ENCODE results near the gene ADCY3. TPM values are rescaled to one million over a fixed set of nuclear protein-coding genes. Genes with fewer than 3 reads are reported as not detected.

Gene ADCY3
- total and polyA plus RNA-seq, 2 experiments from 2014 or later: 9.1 to 47.4 TPM

- Histone ChIP-seq H3K9me3 (ENCODE audit: low read depth) (no peaks in the 10 kb centered on the region), H3K27ac (no peak overlapping the region), H3F3A (ENCODE audit: insufficient read depth) (no peaks in the 10 kb centered on the region), H3K9ac (peak overlapping the region; percentile 47), H3K4me1 (ENCODE audit: insufficient read depth) (0 out of 2 replicates have a peak, but pooled peaks cover 12% of the 10 kb centered on the region), H3K9me2 (ENCODE audit: insufficient read depth) (no peaks in the 10 kb centered on the region), H3K4me2 (ENCODE audit: unreplicated experiment) (peak overlapping the region; percentile 58), H3K27me3 (replicated peaks; ENCODE audit: insufficient read depth) (no peaks in the 10 kb centered on the region), H3K4me3 (peak overlapping the region; percentile 20; the same call in 1 of the 2 replicates), H3K36me3 (ENCODE audit: low read depth) (no peaks in the 10 kb centered on the region), H3K79me2 (ENCODE audit: insufficient read depth) (no peaks in the 10 kb centered on the region), H4K20me1 (ENCODE audit: insufficient read depth) (no peaks in the 10 kb centered on the region), H2AFZ (peak overlapping the region; percentile 89)
- in situ Hi-C loops (cut with MboI): no loop called here
- no peak for TF ChIP-seq EZH2 (IDR thresholded peaks at IDR 0.05; ENCODE audit: insufficient read depth, poor library complexity, severe bottlenecking)
- TF ChIP-seq EZH2phosphoT487 (IDR thresholded peaks at IDR 0.05; ENCODE audit: insufficient read depth, low read depth): no peak
- peak; percentile 79 for DNase-seq
- 9 to 15% methylated on average over 28 to 33 of the region's 33 CpGs for WGBS, 2 experiments (ENCODE audit: low coverage in 1 of 2, low lambda C conversion rate in 2 of 2, missing lambda C conversion rate in 2 of 2)
Measured at GRCh38 chr2:24926602-24927252, 6.7 kb upstream of the ADCY3 start.

GRCh38 chr2:24926220-24926601 is 6.2 kb upstream of the ADCY3 start:
- H4K20me1 ChIP-seq (ENCODE audit: insufficient read depth): no peaks in the 10 kb centered on the region
- no peak overlapping the region for H3K27ac ChIP-seq
- H3K36me3 ChIP-seq (ENCODE audit: low read depth): no peaks in the 10 kb centered on the region
- H3K9ac ChIP-seq: peak overlapping the region; percentile 47
- 0 out of 2 replicates have a peak overlapping the region, but pooled peaks have one; percentile 20 for H3K4me3 ChIP-seq
- H3K27me3 ChIP-seq (replicated peaks; ENCODE audit: insufficient read depth): no peaks in the 10 kb centered on the region
- peak overlapping the region; percentile 89 for H2AFZ ChIP-seq
- 89 to 90% methylated on average over 10 to 14 of the region's 14 CpGs for WGBS, 2 experiments (ENCODE audit: low coverage in 1 of 2, low lambda C conversion rate in 2 of 2, missing lambda C conversion rate in 2 of 2)
- H3K9me3 ChIP-seq (ENCODE audit: low read depth): no peaks in the 10 kb centered on the region
- peak overlapping the region; percentile 58 for H3K4me2 ChIP-seq (ENCODE audit: unreplicated experiment)
- no peaks in the 10 kb centered on the region for H3F3A ChIP-seq (ENCODE audit: insufficient read depth)
- TF ChIP-seq EZH2 (IDR thresholded peaks at IDR 0.05; ENCODE audit: insufficient read depth, poor library complexity, severe bottlenecking): no peak
- no peak for TF ChIP-seq EZH2phosphoT487 (IDR thresholded peaks at IDR 0.05; ENCODE audit: insufficient read depth, low read depth)
- H3K79me2 ChIP-seq (ENCODE audit: insufficient read depth): no peaks in the 10 kb centered on the region
- in situ Hi-C loops (cut with MboI): no loop called here
- H3K4me1 ChIP-seq (ENCODE audit: insufficient read depth): 0 out of 2 replicates have a peak, but pooled peaks cover 12% of the 10 kb centered on the region
- DNase-seq: no peak
- H3K9me2 ChIP-seq (ENCODE audit: insufficient read depth): no peaks in the 10 kb centered on the region

GRCh38 chr2:24925815-24926214 is 5.8 kb upstream of the ADCY3 start:
- no peaks in the 10 kb centered on the region for H3K9me3 ChIP-seq (ENCODE audit: low read depth)
- H3K4me1 ChIP-seq (ENCODE audit: insufficient read depth): 0 out of 2 replicates have a peak, but pooled peaks cover 8% of the 10 kb centered on the region
- TF ChIP-seq EZH2 (IDR thresholded peaks at IDR 0.05; ENCODE audit: insufficient read depth, poor library complexity, severe bottlenecking): no peak
- no peak for TF ChIP-seq EZH2phosphoT487 (IDR thresholded peaks at IDR 0.05; ENCODE audit: insufficient read depth, low read depth)
- H3K36me3 ChIP-seq (ENCODE audit: low read depth): no peaks in the 10 kb centered on the region
- H3K4me2 ChIP-seq (ENCODE audit: unreplicated experiment): no peak overlapping the region
- no peaks in the 10 kb centered on the region for H3K79me2 ChIP-seq (ENCODE audit: insufficient read depth)
- H3K9me2 ChIP-seq (ENCODE audit: insufficient read depth): no peaks in the 10 kb centered on the region
- WGBS, 2 experiments (ENCODE audit: low coverage in 1 of 2, low lambda C conversion rate in 2 of 2, missing lambda C conversion rate in 2 of 2): 98 to 99% methylated on average over 10 of the region's 10 CpGs
- no peak overlapping the region for H3K4me3 ChIP-seq
- H4K20me1 ChIP-seq (ENCODE audit: insufficient read depth): no peaks in the 10 kb centered on the region
- H3K27me3 ChIP-seq (replicated peaks; ENCODE audit: insufficient read depth): no peaks in the 10 kb centered on the region
- in situ Hi-C loops (cut with MboI): no loop called here
- no peak for DNase-seq
- H2AFZ ChIP-seq: no peak overlapping the region
- H3F3A ChIP-seq (ENCODE audit: insufficient read depth): 0 out of 2 replicates have a peak, but pooled peaks cover 3% of the 10 kb centered on the region
- H3K9ac ChIP-seq: no peak overlapping the region
- no peak overlapping the region for H3K27ac ChIP-seq

- Histone ChIP-seq H3K4me2 (ENCODE audit: unreplicated experiment) (no peak overlapping the region), H2AFZ (no peak overlapping the region), H3K27ac (no peak overlapping the region), H3K9me2 (ENCODE audit: insufficient read depth) (no peaks in the 10 kb centered on the region), H3K9ac (no peak overlapping the region), H3K9me3 (ENCODE audit: low read depth) (no peaks in the 10 kb centered on the region), H3K79me2 (ENCODE audit: insufficient read depth) (no peaks in the 10 kb centered on the region), H3F3A (ENCODE audit: insufficient read depth) (0 out of 2 replicates have a peak, but pooled peaks cover 5% of the 10 kb centered on the region), H3K4me3 (no peak overlapping the region), H3K4me1 (ENCODE audit: insufficient read depth) (0 out of 2 replicates have a peak, but pooled peaks cover 5% of the 10 kb centered on the region), H4K20me1 (ENCODE audit: insufficient read depth) (no peaks in the 10 kb centered on the region), H3K36me3 (ENCODE audit: low read depth) (no peaks in the 10 kb centered on the region), H3K27me3 (replicated peaks; ENCODE audit: insufficient read depth) (no peaks in the 10 kb centered on the region)
- no peak for DNase-seq
- in situ Hi-C loops (cut with MboI): no loop called here
- 96 to 98% methylated on average over 6 of the region's 6 CpGs for WGBS, 2 experiments (ENCODE audit: low coverage in 1 of 2, low lambda C conversion rate in 2 of 2, missing lambda C conversion rate in 2 of 2)
- TF ChIP-seq EZH2 (IDR thresholded peaks at IDR 0.05; ENCODE audit: insufficient read depth, poor library complexity, severe bottlenecking) (no peak), EZH2phosphoT487 (IDR thresholded peaks at IDR 0.05; ENCODE audit: insufficient read depth, low read depth) (no peak)
Measured at GRCh38 chr2:24924732-24925131, 4.7 kb upstream of the ADCY3 start.

Measured in GM23248 (cell line).